Suprapubic skin (tissue), 4 donors: ENCODE results near the gene LRRC4C.

Experiments
- CTCF ChIP-seq, 2 donors: fragments of 200-600 bp in 1 of 2; fragments of 450-650 bp in 1 of 2; sonication (generic) in 1 of 2; IDR thresholded peaks; one replicate each; pipeline ENCODE4 v1.5.1; 2016 to 2019; ENCODE audit warnings: antibody characterized with exemption in 2 of 2, mild to moderate bottlenecking in 1 of 2, moderate library complexity in 1 of 2
- EP300 ChIP-seq: sonication (generic); formaldehyde crosslinking; IDR thresholded peaks from one replicate; pipeline ENCODE4 v1.6.1; 2017; ENCODE audit warnings: antibody characterized with exemption
- POLR2AphosphoS5 ChIP-seq, 3 donors: sonication (generic); formaldehyde crosslinking; IDR thresholded peaks; one replicate each; pipeline ENCODE4 v1.6.1; 2017; ENCODE audit warnings: antibody characterized with exemption in 3 of 3

- TF ChIP-seq CTCF (IDR thresholded peaks at IDR 0.05) (no peak), POLR2AphosphoS5 (IDR thresholded peaks at IDR 0.05) (no peak), EP300 (no peak)
Measured at GRCh38 chr11:41289408-41289807, 170.0 kb downstream of the LRRC4C start.
